GM18502 (cell line): ENCODE measurements around the gene BMAL1.
"Not testable (repeated sequence)": the region's sequence is repeated elsewhere in the genome, so short reads cannot be mapped to it uniquely, and the experiment has no call there.

Experiments
- ATAC-seq: cut with Tn5 transposase; IDR thresholded peaks from one replicate; pipeline ENCODE4 v1.9.1; 2021; ENCODE audit warnings: mild to moderate bottlenecking; ENCODE audit not compliant: unreplicated experiment, poor library complexity

BMAL1 gene

GRCh38 chr11:13366266-13367026 lies 88.9 kb downstream of the BMAL1 start:
- no peak for ATAC-seq

GRCh38 chr11:13367115-13367514 lies 89.5 kb downstream of the BMAL1 start:
- no peak for ATAC-seq

GRCh38 chr11:13368041-13368446 lies 90.5 kb downstream of the BMAL1 start:
- ATAC-seq: no peak

GRCh38 chr11:13373216-13373615 lies 95.6 kb downstream of the BMAL1 start:
- no peak for ATAC-seq

- no peak for ATAC-seq
These were observed 98.2 kb downstream of the BMAL1 start for GRCh38 chr11:13375798-13376197.

GRCh38 chr11:13376402-13376801 lies 98.8 kb downstream of the BMAL1 start:
- no peak for ATAC-seq

GRCh38 chr11:13376838-13377237 lies 99.2 kb downstream of the BMAL1 start:
- no peak for ATAC-seq

- no peak for ATAC-seq
These were observed 100.7 kb downstream of the BMAL1 start for GRCh38 chr11:13378316-13378715.

- ATAC-seq: no peak
These were observed 103.1 kb downstream of the BMAL1 start for GRCh38 chr11:13380731-13381130.

GRCh38 chr11:13382751-13383150 lies 105.2 kb downstream of the BMAL1 start:
- ATAC-seq: no peak

GRCh38 chr11:13384908-13385640 lies 107.5 kb downstream of the BMAL1 start:
- no peak for ATAC-seq

GRCh38 chr11:13386567-13386966 lies 109.0 kb downstream of the BMAL1 start:
- ATAC-seq: no peak

- no peak for ATAC-seq
These were observed 111.2 kb downstream of the BMAL1 start for GRCh38 chr11:13388741-13389140.

- no peak for ATAC-seq
These were observed 113.6 kb downstream of the BMAL1 start for GRCh38 chr11:13391217-13391616.

GRCh38 chr11:13398335-13398734 lies 120.7 kb downstream of the BMAL1 start:
- ATAC-seq: not testable (repeated sequence)

GRCh38 chr11:13405220-13405619 lies 127.6 kb downstream of the BMAL1 start:
- ATAC-seq: no peak

- ATAC-seq: no peak
These were observed 137.6 kb downstream of the BMAL1 start for GRCh38 chr11:13415201-13415600.

GRCh38 chr11:13421561-13421960 lies 144.0 kb downstream of the BMAL1 start:
- no peak for ATAC-seq

- no peak for ATAC-seq
These were observed 145.8 kb downstream of the BMAL1 start for GRCh38 chr11:13423372-13423771.

- ATAC-seq: no peak
These were observed 149.8 kb downstream of the BMAL1 start for GRCh38 chr11:13427440-13427839.

GRCh38 chr11:13429288-13429687 lies 151.7 kb downstream of the BMAL1 start:
- ATAC-seq: no peak

GRCh38 chr11:13429836-13430235 lies 152.2 kb downstream of the BMAL1 start:
- no peak for ATAC-seq
